K562 (cell line): ENCODE measurements around the gene HMGXB3. TPM values are rescaled to one million over a fixed set of nuclear protein-coding genes. Genes with fewer than 3 reads are reported as not detected.
A peak's percentile ranks its signal among the peaks of the same experiment; 100 is the strongest.

Source experiments
- BRD9 ChIP-seq: fragments of 450-650 bp; IDR thresholded peaks from 2 replicates; pipeline ENCODE4 v1.6.1; 2018; ENCODE audit warnings: low read depth; ENCODE audit not compliant: partially characterized antibody
- CHAMP1 ChIP-seq: fragments of 450-650 bp; IDR thresholded peaks from 2 replicates; pipeline ENCODE4 v1.6.1; 2016; ENCODE audit warnings: mild to moderate bottlenecking
- CHD1 ChIP-seq: fragments of 200-600 bp; sonication (generic); IDR thresholded peaks from one replicate; pipeline ENCODE4 v1.6.1; 2012; ENCODE audit warnings: mild to moderate bottlenecking, moderate library complexity, low read length, inconsistent platforms
- E2F6 ChIP-seq, 2 experiments: IDR thresholded peaks; 2 replicates each; pipeline ENCODE4 v1.6.1; 2011; ENCODE audit warnings: borderline replicate concordance in 1 of 2, control low read depth in 1 of 2, low read depth in 1 of 2, low read length in 1 of 2, mild to moderate bottlenecking in 1 of 2, mixed read lengths in 1 of 2, moderate library complexity in 1 of 2; ENCODE audit not compliant: insufficient read depth in 1 of 2, insufficient read length in 1 of 2, poor library complexity in 1 of 2, severe bottlenecking in 1 of 2; ENCODE audit errors: extremely low read depth in 1 of 2
- EP400 ChIP-seq: fragments of 450-650 bp; IDR thresholded peaks from 2 replicates; pipeline ENCODE4 v1.6.1; 2017; ENCODE audit warnings: antibody characterized with exemption, mild to moderate bottlenecking, moderate library complexity
- FOXO4 ChIP-seq: fragments of 450-650 bp; formaldehyde crosslinking; IDR thresholded peaks from 2 replicates; pipeline ENCODE4 v1.4.0; 2020; ENCODE audit warnings: mild to moderate bottlenecking, moderate library complexity
- HCFC1 ChIP-seq: IDR thresholded peaks from 2 replicates; pipeline ENCODE4 v1.6.1; 2012; ENCODE audit warnings: low read depth, low read length, improper control_type of control experiment
- HIVEP1 ChIP-seq: fragments of 250-450 bp; sonication (Bioruptor Pico); IDR thresholded peaks from 2 replicates; pipeline ENCODE4 v1.4.0; 2020; ENCODE audit warnings: mild to moderate bottlenecking
- HNRNPLL ChIP-seq: fragments of 200-400 bp; formaldehyde crosslinking; IDR thresholded peaks from 2 replicates; pipeline ENCODE4 v1.6.1; 2017; ENCODE audit warnings: low read length, low read depth, mild to moderate bottlenecking; ENCODE audit not compliant: poor library complexity, severe bottlenecking
- KAT7 ChIP-seq: sonication (generic); formaldehyde crosslinking; IDR thresholded peaks from 2 replicates; pipeline ENCODE4 v1.8.0; 2022; ENCODE audit warnings: missing genetic modification reagents, mild to moderate bottlenecking, borderline replicate concordance
- MLLT1 ChIP-seq, 2 experiments: fragments of 450-650 bp; IDR thresholded peaks; 2 replicates each; pipeline ENCODE4 v1.6.1; 2016
- NEUROD1 ChIP-seq: fragments of 150-350 bp; IDR thresholded peaks from 2 replicates; pipeline ENCODE4 v1.6.1; 2014; ENCODE audit warnings: borderline replicate concordance, low read length, low read depth; ENCODE audit not compliant: partially characterized antibody
- RBBP5 ChIP-seq: fragments of 200-600 bp; sonication (generic); IDR thresholded peaks from 2 replicates; pipeline ENCODE4 v1.6.1; 2012; ENCODE audit warnings: borderline replicate concordance, mild to moderate bottlenecking, low read length, control low read depth, inconsistent platforms; ENCODE audit not compliant: insufficient read depth, poor library complexity, severe bottlenecking
- RBM39 ChIP-seq: fragments of 200-400 bp; formaldehyde crosslinking; optimal IDR thresholded peaks from 2 replicates; pipeline ENCODE3; 2018; ENCODE audit warnings: low read depth, low read length
- SAP30 ChIP-seq: fragments of 200-600 bp; sonication (generic); IDR thresholded peaks from 2 replicates; pipeline ENCODE4 v1.6.1; 2012; ENCODE audit warnings: borderline replicate concordance, low read depth, mild to moderate bottlenecking, moderate library complexity, low read length, control low read depth, inconsistent platforms; ENCODE audit not compliant: insufficient read depth, poor library complexity, severe bottlenecking
- SMAD1 ChIP-seq: fragments of 150-350 bp; IDR thresholded peaks from 2 replicates; pipeline ENCODE4 v1.6.1; 2014; ENCODE audit warnings: low read length, low read depth; ENCODE audit not compliant: partially characterized antibody
- TRIM24 ChIP-seq, 2 experiments: fragments of 450-650 bp; IDR thresholded peaks; 2 replicates each; pipeline ENCODE4 v1.6.1; 2016
- ZEB2 ChIP-seq: fragments of 450-650 bp; IDR thresholded peaks from 2 replicates; pipeline ENCODE4 v1.6.1; 2016
- ZFP36 ChIP-seq: fragments of 150-350 bp; IDR thresholded peaks from 2 replicates; pipeline ENCODE4 v1.6.1; 2018; ENCODE audit warnings: low read length, low read depth; ENCODE audit not compliant: partially characterized antibody
- ZNF143 ChIP-seq: sonication (generic); formaldehyde crosslinking; IDR thresholded peaks from 2 replicates; pipeline ENCODE4 v1.9.0; 2022; ENCODE audit warnings: mild to moderate bottlenecking, missing genetic modification reagents
- ZNF384 ChIP-seq: IDR thresholded peaks from 2 replicates; pipeline ENCODE4 v1.6.1; 2012; ENCODE audit warnings: low read depth, low read length, improper control_type of control experiment
- polyA plus RNA-seq, 8 experiments: library from polyadenylated mRNA; depleted of rRNA in 4 of 8; stranded (reverse) in 5 of 8; unstranded in 3 of 8; fragments of >200 nt; fragmentation: Nextera tagmentation in 2 of 8; fragmentation: Illumina TruSeq in 1 of 8; extraction: Ambion mirVana in 2 of 8; extraction: Trizol in 1 of 8; gene quantifications; 2 replicates each; pipeline versions ENCODE4 v1.2.1 to v1.2.3, GENCODE V29; 2011 to 2014; ENCODE audit warnings: inconsistent platforms in 1 of 8, missing spikeins in 1 of 8
- total RNA-seq, 7 experiments: library from RNA; depleted of rRNA in 6 of 7; stranded (reverse); fragments of >200 nt in 6 of 7; fragmentation: Illumina TruSeq in 2 of 7; extraction: Trizol in 2 of 7; gene quantifications; 2 replicates each; pipeline versions ENCODE4 v1.2.1 to v1.2.3, GENCODE V29; 2011 to 2021; ENCODE audit warnings: low replicate concordance in 1 of 7

The HMGXB3 gene
- total and polyA plus RNA-seq, 9 of the 15 experiments (the other 6 are each of a cell fraction or from before 2014, with no cell fraction given): 1.8 to 44.1 (median 32.2) TPM

- TF ChIP-seq ZNF384 (0 out of 2 replicates have a peak, but pooled peaks have one; percentile 30), FOXO4 (0 out of 2 replicates have a peak, but pooled peaks have one; percentile 38), BRD9 (no peak), HIVEP1 (CRISPR knock-in tag) (no peak), SAP30 (peak; percentile 33), HCFC1 (peak; percentile 90), RBM39 (no peak), TRIM24 (IDR thresholded peaks at IDR 0.05) (peak in 1 of 2 experiments; percentile 96; a peak in 2 of 4 replicates), CHAMP1 (no peak), HNRNPLL (peak; percentile 41), RBBP5 (peak; percentile 89), ZEB2 (peak; percentile 96), NEUROD1 (peak; percentile 70), SMAD1 (no peak), MLLT1 (IDR thresholded peaks at IDR 0.05) (no peak), EP400 (peak; percentile 89), CHD1 (peak; percentile 88), KAT7 (CRISPR knock-in tag) (peak; percentile 97), ZNF143 (CRISPR knock-in tag) (peak; percentile 79), E2F6 (IDR thresholded peaks at IDR 0.05; ENCODE audit: borderline replicate concordance in 1 of 2, extremely low read depth in 1 of 2, insufficient read depth in 1 of 2, insufficient read length in 1 of 2, low read depth in 1 of 2, low read length in 1 of 2, poor library complexity in 1 of 2, severe bottlenecking in 1 of 2) (peak; percentile 28 to 76), ZFP36 (peak; percentile 44)
Observed at GRCh38 chr5:150000256-150000989, at the start of gene HMGXB3, which contains the start of gene TIGD6 (continued).
